Measurements from ENCODE around the gene ACER1. TPM values are rescaled to one million over a fixed set of nuclear protein-coding genes. Genes with fewer than 3 reads are reported as not detected.
"Not testable (repeated sequence)": the region's sequence is repeated elsewhere in the genome, so short reads cannot be mapped to it uniquely, and the experiment has no call there.

Gene ACER1
- total RNA-seq = not detected
- long read RNA-seq, donor 1 = 0 reads
- long read RNA-seq, donor 2 = 0 reads

GRCh38 chr19:6333439-6333838 is at the start of gene ACER1:
TSS of gene ACER1 (minus strand) at chr19:6333612. CDS start at chr19:6333551, 61 bp downstream.
- intact Hi-C loops (cut with DNase I) = no loop called here
- no peak for DNase-seq (ENCODE audit: low spot score)

GRCh38 chr19:6383188-6383587 is 49.8 kb upstream of the ACER1 start:
- intact Hi-C loops (cut with DNase I) = no loop called here
- no peak for DNase-seq (ENCODE audit: low spot score)

GRCh38 chr19:6381030-6381750 is 47.8 kb upstream of the ACER1 start:
- intact Hi-C loops (cut with DNase I) = no loop called here
- DNase-seq (ENCODE audit: low spot score) = no peak

- DNase-seq (ENCODE audit: low spot score) = no peak
- intact Hi-C loops (cut with DNase I) = no loop called here
Observed at GRCh38 chr19:6379744-6380143, 46.3 kb upstream of the ACER1 start.

GRCh38 chr19:6378486-6378885 is 45.1 kb upstream of the ACER1 start:
- intact Hi-C loops (cut with DNase I) = no loop called here
- no peak for DNase-seq (ENCODE audit: low spot score)

GRCh38 chr19:6378041-6378440 is 44.6 kb upstream of the ACER1 start:
- no peak for DNase-seq (ENCODE audit: low spot score)
- intact Hi-C loops (cut with DNase I) = no loop called here

GRCh38 chr19:6376512-6377190 is 43.2 kb upstream of the ACER1 start:
- intact Hi-C loops (cut with DNase I) = no loop called here
- DNase-seq (ENCODE audit: low spot score) = no peak

- DNase-seq (ENCODE audit: low spot score) = no peak
- intact Hi-C loops (cut with DNase I) = no loop called here
Observed at GRCh38 chr19:6375411-6376010, 42.1 kb upstream of the ACER1 start, which contains the start of gene PSPN. TSS of gene PSPN (minus strand) at chr19:6375933. CDS start at chr19:6375849, 84 bp downstream.

- intact Hi-C loops (cut with DNase I) = no loop called here
- DNase-seq (ENCODE audit: low spot score) = no peak
Observed at GRCh38 chr19:6374711-6375410, 41.4 kb upstream of the ACER1 start.

GRCh38 chr19:6374161-6374709 is 40.8 kb upstream of the ACER1 start:
- intact Hi-C loops (cut with DNase I) = no loop called here
- DNase-seq (ENCODE audit: low spot score) = no peak

- intact Hi-C loops (cut with DNase I) = no loop called here
- no peak for DNase-seq (ENCODE audit: low spot score)
Observed at GRCh38 chr19:6373813-6374108, 40.3 kb upstream of the ACER1 start.

GRCh38 chr19:6373096-6373812 is 39.8 kb upstream of the ACER1 start:
- DNase-seq (ENCODE audit: low spot score) = peak; percentile 100
- intact Hi-C loops (cut with DNase I) = no loop called here

GRCh38 chr19:6372594-6373095 is 39.2 kb upstream of the ACER1 start, which contains the start of gene ALKBH7:
TSS of gene ALKBH7 (plus strand) at chr19:6372794. CDS start at chr19:6372821, 27 bp downstream.
- intact Hi-C loops (cut with DNase I) = no loop called here
- peak; percentile 98 for DNase-seq (ENCODE audit: low spot score)

- intact Hi-C loops (cut with DNase I) = no loop called here
- DNase-seq (ENCODE audit: low spot score) = no peak
Observed at GRCh38 chr19:6364353-6364752, 30.9 kb upstream of the ACER1 start.

GRCh38 chr19:6362351-6362801 is 29.0 kb upstream of the ACER1 start:
- intact Hi-C loops (cut with DNase I) = no loop called here
- no peak for DNase-seq (ENCODE audit: low spot score)

- no peak for DNase-seq (ENCODE audit: low spot score)
- intact Hi-C loops (cut with DNase I) = no loop called here
Observed at GRCh38 chr19:6362027-6362350, 28.6 kb upstream of the ACER1 start.

- intact Hi-C loops (cut with DNase I) = not testable (repeated sequence)
Observed at GRCh38 chr19:6360857-6361216, 27.4 kb upstream of the ACER1 start.

GRCh38 chr19:6360445-6360844 is 27.0 kb upstream of the ACER1 start:
- DNase-seq (ENCODE audit: low spot score); intact Hi-C loops (cut with DNase I): not testable (repeated sequence)

More at GRCh38 chr19:6360857-6361216, 27.4 kb upstream of the ACER1 start:
- DNase-seq (ENCODE audit: low spot score) = not testable (repeated sequence)
